ENCODE data around the gene FAU. TPM values are rescaled to one million over a fixed set of nuclear protein-coding genes. Genes with fewer than 3 reads are reported as not detected.
A peak's percentile ranks its signal among the peaks of the same experiment; 100 is the strongest.

The FAU gene
- total and polyA plus RNA-seq, 2 of the 13 experiments (the other 11 are each of a cell fraction or from before 2014, with no cell fraction given), result 374 to 869 TPM

DNA sequence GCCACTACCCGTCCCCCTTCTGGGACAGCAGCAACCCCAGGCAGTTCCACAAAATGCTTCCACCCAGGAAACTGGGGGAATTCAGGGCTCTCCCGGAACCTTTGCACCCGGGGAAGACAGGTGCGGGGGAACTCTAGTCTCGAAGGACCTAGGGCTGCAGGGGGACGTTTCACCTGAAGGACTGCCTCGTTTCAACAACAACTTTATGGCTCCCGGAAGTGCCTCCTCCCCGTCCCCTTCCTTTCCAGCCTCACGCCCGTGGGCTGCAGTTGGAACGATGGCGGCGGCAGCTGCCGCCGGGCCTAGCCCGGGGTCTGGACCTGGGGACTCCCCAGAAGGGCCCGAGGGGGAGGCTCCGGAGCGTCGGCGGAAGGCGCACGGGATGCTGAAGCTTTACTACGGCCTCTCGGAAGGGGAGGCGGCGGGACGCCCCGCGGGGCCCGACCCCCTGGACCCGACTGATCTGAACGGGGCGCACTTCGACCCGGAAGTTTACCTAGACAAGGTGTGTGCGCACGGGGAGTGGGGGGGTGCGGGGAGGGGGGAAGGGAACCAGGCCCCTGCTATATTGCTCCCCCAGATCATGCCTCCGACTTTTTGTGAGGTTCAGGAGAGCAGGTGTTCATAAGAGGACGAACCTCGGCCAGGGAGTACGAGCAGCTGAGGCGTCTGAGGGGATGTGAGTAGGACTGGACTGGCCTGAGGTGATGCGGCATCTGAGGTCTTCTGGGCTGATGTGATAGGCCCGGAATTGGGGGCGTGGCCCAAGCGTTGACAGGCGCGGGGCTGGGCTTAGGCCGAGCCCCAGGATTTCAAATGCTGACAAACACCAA, 25.7 kb downstream of the FAU start, which contains the start of gene VPS51 (continued):
- TF ChIP-seq ZNF746 (CRISPR knock-in tag; IDR thresholded peaks at IDR 0.05) (peak; percentile 65), MYC (CRISPR knock-in tag; IDR thresholded peaks at IDR 0.05; ENCODE audit: borderline replicate concordance) (peak; percentile 77; the same call in 1 of the 2 replicates), RBAK (CRISPR knock-in tag; IDR thresholded peaks at IDR 0.05) (no peak), TBX3 (IDR thresholded peaks at IDR 0.05; ENCODE audit: borderline replicate concordance) (peak; percentile 57; the same call in 1 of the 2 replicates), ZNF572 (CRISPR knock-in tag; IDR thresholded peaks at IDR 0.05) (no peak), POLR2G (IDR thresholded peaks at IDR 0.05; ENCODE audit: low read depth, low read length) (peak; percentile 93), ISX (CRISPR knock-in tag; conservative IDR thresholded peaks at IDR 0.05) (no peak), ZNF704 (CRISPR knock-in tag; IDR thresholded peaks at IDR 0.05; ENCODE audit: borderline replicate concordance) (no peak), BCL6 (CRISPR knock-in tag; IDR thresholded peaks at IDR 0.05) (peak; percentile 53; the same call in 1 of the 2 replicates), RBM22 (optimal IDR thresholded peaks at IDR 0.05; ENCODE audit: low read length) (peak; percentile 26), ZNF629 (CRISPR knock-in tag; conservative IDR thresholded peaks at IDR 0.05) (0 out of 2 replicates have a peak, but pooled peaks have one; percentile 18), ZNF225 (CRISPR knock-in tag; IDR thresholded peaks at IDR 0.05) (0 out of 2 replicates have a peak, but pooled peaks have one; percentile 21), ZFP82 (CRISPR knock-in tag; IDR thresholded peaks at IDR 0.05; ENCODE audit: borderline replicate concordance) (peak; percentile 94), ZNF761 (CRISPR knock-in tag; conservative IDR thresholded peaks at IDR 0.05) (no peak; the same call in 1 of the 2 replicates), TRAFD1 (CRISPR knock-in tag; IDR thresholded peaks at IDR 0.05; ENCODE audit: borderline replicate concordance) (no peak), ZMYM4 (CRISPR knock-in tag; IDR thresholded peaks at IDR 0.05) (0 out of 2 replicates have a peak, but pooled peaks have one; percentile 40), ZNF878 (CRISPR knock-in tag; IDR thresholded peaks at IDR 0.05) (peak; percentile 61), TMF1 (CRISPR knock-in tag; IDR thresholded peaks at IDR 0.05; ENCODE audit: low read depth) (no peak)
- TF ChIP-seq, protein P1, sequence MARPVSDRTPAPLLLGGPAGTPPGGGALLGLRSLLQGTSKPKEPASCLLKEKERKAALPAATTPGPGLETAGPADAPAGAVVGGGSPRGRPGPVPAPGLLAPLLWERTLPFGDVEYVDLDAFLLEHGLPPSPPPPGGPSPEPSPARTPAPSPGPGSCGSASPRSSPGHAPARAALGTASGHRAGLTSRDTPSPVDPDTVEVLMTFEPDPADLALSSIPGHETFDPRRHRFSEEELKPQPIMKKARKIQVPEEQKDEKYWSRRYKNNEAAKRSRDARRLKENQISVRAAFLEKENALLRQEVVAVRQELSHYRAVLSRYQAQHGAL (CRISPR knock-in tag; IDR thresholded peaks at IDR 0.05; ENCODE audit: not compliant biosample characterization), result no peak
- TF ChIP-seq, protein P2, sequence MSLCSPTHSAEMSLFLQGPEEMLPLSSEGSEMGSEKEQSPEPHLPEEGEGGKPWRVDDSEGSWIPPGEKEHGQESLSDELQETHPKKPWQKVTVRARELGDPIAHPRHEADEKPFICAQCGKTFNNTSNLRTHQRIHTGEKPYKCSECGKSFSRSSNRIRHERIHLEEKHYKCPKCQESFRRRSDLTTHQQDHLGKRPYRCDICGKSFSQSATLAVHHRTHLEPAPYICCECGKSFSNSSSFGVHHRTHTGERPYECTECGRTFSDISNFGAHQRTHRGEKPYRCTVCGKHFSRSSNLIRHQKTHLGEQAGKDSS (CRISPR knock-in tag; IDR thresholded peaks at IDR 0.05; ENCODE audit: borderline replicate concordance, low read depth), result peak; percentile 79; the same call in 1 of the 2 replicates

Measured in HepG2 (cell line).